Calu3 (cell line): Measurements from ENCODE around the gene PCDH9. TPM values are rescaled to one million over a fixed set of nuclear protein-coding genes. Genes with fewer than 3 reads are reported as not detected.

ENCODE experiments used
- BruUV-seq: library from RNA; stranded (reverse); fragments of 400-500 nt; replicated peaks from 2 replicates; lab custom pipeline; 2021; lab: Mats Ljungman, UMichigan
- CTCF ChIA-PET: fragments of 300-600 bp; sonication (Branson Sonifier 250); formaldehyde crosslinking; loops from one replicate; lab custom pipeline; 2022; ENCODE audit warnings: antibody characterized with exemption; lab: Charles Lee
- DNase-seq: peaks from one replicate; pipeline ENCODE4 v3.0.0; 2022
- H3K27ac Mint-ChIP-seq: one replicate; pipeline ENCODE4 v1.8.0; 2022; ENCODE audit warnings: mixed read lengths; ENCODE audit not compliant: unreplicated experiment
- H3K27me3 Mint-ChIP-seq: one replicate; pipeline ENCODE4 v1.8.0; 2022; ENCODE audit warnings: mixed read lengths; ENCODE audit not compliant: unreplicated experiment
- H3K36me3 Mint-ChIP-seq: one replicate; pipeline ENCODE4 v1.8.0; 2022; ENCODE audit warnings: mild to moderate bottlenecking, moderate library complexity, mixed read lengths; ENCODE audit not compliant: insufficient read depth, unreplicated experiment
- H3K4me1 Mint-ChIP-seq: one replicate; pipeline ENCODE4 v1.8.0; 2022; ENCODE audit warnings: mild to moderate bottlenecking, low read depth, mixed read lengths; ENCODE audit not compliant: unreplicated experiment
- H3K4me3 Mint-ChIP-seq: one replicate; pipeline ENCODE4 v1.8.0; 2022; ENCODE audit warnings: mild to moderate bottlenecking, low read depth, moderate library complexity, mixed read lengths; ENCODE audit not compliant: unreplicated experiment
- H3K9me3 Mint-ChIP-seq: one replicate; pipeline ENCODE4 v1.8.0; 2022; ENCODE audit warnings: low read depth, mixed read lengths; ENCODE audit not compliant: unreplicated experiment
- intact Hi-C: fragments of 100-400 bp; cut with micrococcal nuclease; formaldehyde crosslinking; loops from one replicate; pipeline ENCODE4 v1.10.0; 2022; ENCODE audit not compliant: unreplicated experiment
- total RNA-seq: library from RNA; stranded (reverse); gene quantifications from 2 replicates; pipeline ENCODE4 v1.2.3, GENCODE V29; 2022
- TF ChIP-seq, protein P1 (sequence below): fragments of 200-600 bp; IDR thresholded peaks from one replicate; pipeline ENCODE4 v1.8.0; 2022; ENCODE audit warnings: antibody characterized with exemption; ENCODE audit not compliant: unreplicated experiment

Gene PCDH9
- total RNA-seq, 1 experiment from 2014 or later: 1.3 TPM

DNA sequence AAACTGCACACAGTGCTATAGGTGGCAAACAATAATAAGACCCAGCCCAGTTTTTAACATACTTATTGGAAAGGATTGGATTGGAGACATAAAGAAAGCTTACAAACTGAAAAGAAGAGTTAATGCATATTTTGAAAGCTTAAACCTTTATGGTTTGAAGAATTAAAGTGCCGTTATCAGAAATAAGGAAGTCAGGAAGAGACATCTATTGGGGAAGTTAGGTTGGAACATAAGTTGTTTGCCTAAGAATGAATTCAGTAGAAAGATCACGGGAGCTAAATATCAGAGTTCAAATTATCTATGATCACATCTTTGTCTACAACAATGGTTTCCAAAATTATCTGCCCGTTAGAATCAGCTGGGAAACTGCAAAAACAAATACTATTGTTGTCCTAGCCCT lies 767.9 kb downstream of the PCDH9 start:
- Mint-ChIP-seq H3K4me1 (no peaks in the 10 kb centered on the region), H3K9me3 (no peaks in the 10 kb centered on the region), H3K36me3 (no peaks in the 10 kb centered on the region), H3K4me3 (no peak overlapping the region), H3K27me3 (no peaks in the 10 kb centered on the region), H3K27ac (no peak overlapping the region)
- no TSS peak for BruUV-seq
- CTCF ChIA-PET: no interaction called here
- TF ChIP-seq, protein P1, sequence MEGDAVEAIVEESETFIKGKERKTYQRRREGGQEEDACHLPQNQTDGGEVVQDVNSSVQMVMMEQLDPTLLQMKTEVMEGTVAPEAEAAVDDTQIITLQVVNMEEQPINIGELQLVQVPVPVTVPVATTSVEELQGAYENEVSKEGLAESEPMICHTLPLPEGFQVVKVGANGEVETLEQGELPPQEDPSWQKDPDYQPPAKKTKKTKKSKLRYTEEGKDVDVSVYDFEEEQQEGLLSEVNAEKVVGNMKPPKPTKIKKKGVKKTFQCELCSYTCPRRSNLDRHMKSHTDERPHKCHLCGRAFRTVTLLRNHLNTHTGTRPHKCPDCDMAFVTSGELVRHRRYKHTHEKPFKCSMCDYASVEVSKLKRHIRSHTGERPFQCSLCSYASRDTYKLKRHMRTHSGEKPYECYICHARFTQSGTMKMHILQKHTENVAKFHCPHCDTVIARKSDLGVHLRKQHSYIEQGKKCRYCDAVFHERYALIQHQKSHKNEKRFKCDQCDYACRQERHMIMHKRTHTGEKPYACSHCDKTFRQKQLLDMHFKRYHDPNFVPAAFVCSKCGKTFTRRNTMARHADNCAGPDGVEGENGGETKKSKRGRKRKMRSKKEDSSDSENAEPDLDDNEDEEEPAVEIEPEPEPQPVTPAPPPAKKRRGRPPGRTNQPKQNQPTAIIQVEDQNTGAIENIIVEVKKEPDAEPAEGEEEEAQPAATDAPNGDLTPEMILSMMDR: no peak
- intact Hi-C loops: no loop called here
- no peak for DNase-seq

DNA sequence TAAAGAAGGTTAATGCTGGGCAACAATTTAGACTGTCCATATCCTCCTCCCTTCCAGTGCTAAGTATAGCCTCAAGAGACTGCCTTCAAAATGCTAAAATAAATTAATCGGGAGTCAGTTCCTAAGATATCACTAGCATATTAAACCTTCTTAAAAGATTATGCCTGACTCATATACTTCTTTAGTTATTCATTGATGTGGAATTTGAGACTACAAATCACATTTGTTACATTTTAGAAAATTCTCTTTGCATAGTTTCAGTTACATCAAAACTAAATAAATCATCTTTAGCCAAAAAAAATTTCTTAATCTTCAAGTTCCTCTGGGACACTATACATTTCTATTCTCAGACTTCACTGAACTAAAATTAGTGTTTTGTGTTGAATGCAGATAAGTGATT lies 769.1 kb downstream of the PCDH9 start:
- DNase-seq: no peak
- H3K4me3 Mint-ChIP-seq: no peak overlapping the region
- no peaks in the 10 kb centered on the region for H3K9me3 Mint-ChIP-seq
- TF ChIP-seq, protein P1: no peak
- intact Hi-C loops: no loop called here
- no peaks in the 10 kb centered on the region for H3K27me3 Mint-ChIP-seq
- no TSS peak for BruUV-seq
- no peaks in the 10 kb centered on the region for H3K36me3 Mint-ChIP-seq
- no peaks in the 10 kb centered on the region for H3K4me1 Mint-ChIP-seq
- CTCF ChIA-PET: no interaction called here
- no peak overlapping the region for H3K27ac Mint-ChIP-seq

DNA sequence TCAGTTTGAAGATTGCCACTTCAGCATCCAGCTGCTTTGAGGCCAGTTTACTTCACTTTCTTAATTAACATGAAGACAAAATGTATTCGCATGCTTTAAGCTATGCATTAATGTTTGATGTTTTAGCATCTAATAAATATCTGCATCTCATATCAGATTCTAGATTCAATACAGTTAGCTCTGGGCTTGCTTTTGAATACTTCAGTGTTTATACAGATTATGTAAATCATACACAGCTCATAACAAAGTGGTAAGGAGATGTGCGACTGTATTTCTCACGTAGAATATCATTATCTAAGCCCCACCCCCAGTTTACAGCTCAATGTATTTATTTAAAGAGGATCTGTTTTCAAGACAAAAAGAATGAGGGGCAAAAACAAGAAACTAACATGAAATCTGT lies 770.5 kb downstream of the PCDH9 start:
- TF ChIP-seq, protein P1: no peak
- DNase-seq: no peak
- intact Hi-C loops: no loop called here
- Mint-ChIP-seq H3K27me3 (no peaks in the 10 kb centered on the region), H3K9me3 (no peaks in the 10 kb centered on the region), H3K4me3 (no peak overlapping the region), H3K27ac (no peak overlapping the region), H3K4me1 (no peaks in the 10 kb centered on the region), H3K36me3 (no peaks in the 10 kb centered on the region)
- CTCF ChIA-PET: no interaction called here
- no TSS peak for BruUV-seq

DNA sequence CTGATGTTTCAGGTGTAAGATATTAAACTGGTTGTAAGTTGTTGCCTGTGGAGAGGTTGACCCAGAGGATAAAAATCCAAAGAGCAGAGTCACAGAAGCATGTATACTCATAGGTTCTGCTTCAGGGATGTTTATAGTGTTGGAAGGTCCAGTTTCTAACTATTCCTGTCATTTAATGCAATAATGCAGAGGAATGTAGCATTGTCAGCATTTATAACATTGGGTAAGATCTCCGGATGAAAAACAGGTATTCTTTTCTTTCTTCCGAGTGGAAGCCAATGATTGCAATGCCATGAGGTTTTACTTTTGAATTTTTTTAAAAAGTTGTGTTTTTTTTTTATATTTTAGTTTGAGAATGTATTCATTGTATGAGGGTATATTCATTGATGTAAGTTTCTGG lies 771.0 kb downstream of the PCDH9 start:
- Mint-ChIP-seq H3K4me3 (no peak overlapping the region), H3K4me1 (no peaks in the 10 kb centered on the region), H3K36me3 (no peaks in the 10 kb centered on the region), H3K27ac (no peak overlapping the region), H3K9me3 (no peaks in the 10 kb centered on the region), H3K27me3 (no peaks in the 10 kb centered on the region)
- intact Hi-C loops: no loop called here
- no TSS peak for BruUV-seq
- DNase-seq: no peak
- CTCF ChIA-PET: no interaction called here
- TF ChIP-seq, protein P1: no peak
